Activated CD8-positive, alpha-beta memory T cell treated with anti-CD3 and anti-CD28 coated beads, Interleukin-2, amount 50 U/mL, for 4 hours (primary cell): ENCODE results near the gene MRPL14.

Source experiments
- DNase-seq: peaks from one replicate; pipeline ENCODE4 v3.0.0-alpha.2; 2020

The MRPL14 gene

DNA sequence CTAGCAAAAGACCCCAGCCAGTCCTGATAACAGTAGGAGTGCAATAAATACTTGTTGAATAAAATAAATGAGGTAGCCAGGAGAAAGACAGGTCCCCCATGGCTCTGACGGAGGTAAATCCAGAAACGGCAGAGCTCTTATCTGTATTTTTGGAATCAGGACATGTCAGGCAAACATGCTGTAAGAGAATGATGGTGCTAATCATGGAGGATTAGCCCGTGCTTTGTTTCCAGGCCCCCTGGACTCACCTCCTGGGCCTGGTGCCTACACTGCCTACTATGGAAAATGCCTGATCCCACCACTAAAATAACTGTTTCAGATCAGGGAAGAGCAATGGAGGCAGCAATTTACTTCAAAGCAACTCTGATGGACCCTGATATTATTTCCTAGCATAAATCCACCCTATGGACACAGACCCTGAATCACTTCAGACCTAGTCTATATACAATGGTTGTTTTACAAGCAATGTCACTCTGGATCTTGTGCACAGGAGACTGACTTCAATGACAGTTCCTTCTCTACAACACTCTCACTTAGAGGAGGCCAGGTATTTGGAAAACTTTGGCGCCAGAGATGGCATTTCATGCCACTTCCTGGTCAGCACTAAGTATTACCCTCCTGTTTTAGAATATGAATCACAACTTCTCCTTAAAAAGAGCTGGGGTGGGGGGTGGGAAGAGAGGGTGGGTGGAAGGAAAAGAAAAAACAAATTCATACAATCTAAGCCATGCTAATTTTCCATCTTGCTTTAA lies 6.4 kb downstream of the MRPL14 start:
- DNase-seq = no peak

DNA sequence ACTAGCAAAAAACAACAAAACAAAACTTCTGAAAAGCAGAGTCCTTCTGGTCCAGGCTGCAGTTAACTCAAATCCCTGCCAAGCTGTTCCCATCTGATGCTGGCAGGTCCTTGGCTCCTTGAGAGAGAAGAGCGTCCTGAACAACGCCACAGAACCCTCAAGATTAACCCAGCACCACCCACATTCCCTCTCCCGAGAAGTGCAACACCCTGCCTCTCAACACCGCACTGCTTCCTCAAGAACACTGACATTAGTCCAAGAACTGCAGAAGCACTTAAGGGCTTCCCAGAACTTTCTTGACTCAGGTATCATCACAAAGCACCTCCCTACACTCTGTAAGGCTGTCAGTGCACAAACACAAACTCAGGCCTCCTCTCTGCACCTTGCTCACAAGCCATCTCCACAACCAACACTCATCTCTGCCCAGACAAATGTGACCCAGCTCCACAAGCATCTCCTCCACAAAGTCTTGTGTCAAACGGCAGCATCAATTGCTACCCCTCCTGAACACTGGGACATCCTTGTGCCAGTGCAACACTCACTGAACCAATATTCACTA lies 7.5 kb downstream of the MRPL14 start:
- DNase-seq = no peak

DNA sequence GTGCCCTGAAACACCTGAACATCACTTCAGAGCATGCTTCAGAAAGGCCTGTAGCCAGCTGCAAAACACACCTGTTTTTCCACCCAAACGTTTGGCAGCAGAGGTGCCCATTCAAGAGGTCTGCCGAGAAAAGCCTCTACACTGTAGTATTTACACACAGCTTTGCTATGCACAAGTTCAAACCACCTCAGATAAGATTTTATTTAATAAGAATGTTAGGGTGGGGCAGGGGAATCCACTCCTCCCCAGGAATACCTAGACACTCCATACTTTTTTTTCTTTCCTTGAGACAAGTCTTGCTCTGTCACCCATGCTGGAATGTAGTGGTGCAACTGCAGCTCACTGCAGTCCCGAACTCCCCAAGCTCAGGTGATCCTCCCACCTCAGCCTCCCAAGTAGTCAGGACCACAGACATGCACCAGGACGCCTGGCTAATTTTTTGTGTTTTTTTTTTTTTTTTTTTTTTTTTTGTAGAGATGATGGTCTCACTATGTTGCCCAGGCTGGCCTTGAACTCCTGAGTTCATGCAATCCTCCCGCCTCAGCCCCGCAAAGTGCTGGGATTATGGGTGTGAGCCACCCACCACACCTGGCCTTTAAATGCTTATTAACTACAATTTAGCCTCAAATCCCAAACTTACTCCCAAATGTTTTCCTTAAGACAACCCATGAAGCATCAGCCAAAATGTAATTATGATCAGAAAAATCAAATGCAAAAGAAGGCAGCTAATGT lies 9.7 kb downstream of the MRPL14 start:
- no peak for DNase-seq

- no peak for DNase-seq
These were observed 10.4 kb downstream of the MRPL14 start for GRCh38 chr6:44116641-44117382.

GRCh38 chr6:44115866-44116265 lies 11.4 kb downstream of the MRPL14 start:
- DNase-seq = no peak

- no peak for DNase-seq
These were observed 13.8 kb downstream of the MRPL14 start for GRCh38 chr6:44113414-44113813.

- DNase-seq = no peak
These were observed 15.5 kb downstream of the MRPL14 start for GRCh38 chr6:44111434-44112417.

DNA sequence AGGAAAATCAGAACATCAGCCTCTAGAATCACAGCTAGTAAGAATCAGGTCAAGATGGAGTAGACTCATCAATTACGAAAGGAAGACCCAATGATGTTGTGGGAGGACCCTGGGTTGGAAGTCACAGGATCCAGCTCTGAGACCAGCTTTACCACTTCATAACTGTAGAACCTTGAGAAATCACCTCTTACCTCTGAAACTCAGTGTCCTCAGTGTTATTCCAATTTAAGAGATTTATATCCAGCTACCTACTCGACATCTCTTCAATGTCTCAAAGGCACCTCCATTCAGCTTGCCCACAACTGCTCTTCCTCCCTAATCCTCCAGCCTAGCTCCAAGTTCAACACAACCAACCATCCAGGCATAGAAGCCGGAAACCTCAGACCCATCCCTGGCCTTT lies 16.3 kb downstream of the MRPL14 start:
- DNase-seq = no peak

DNA sequence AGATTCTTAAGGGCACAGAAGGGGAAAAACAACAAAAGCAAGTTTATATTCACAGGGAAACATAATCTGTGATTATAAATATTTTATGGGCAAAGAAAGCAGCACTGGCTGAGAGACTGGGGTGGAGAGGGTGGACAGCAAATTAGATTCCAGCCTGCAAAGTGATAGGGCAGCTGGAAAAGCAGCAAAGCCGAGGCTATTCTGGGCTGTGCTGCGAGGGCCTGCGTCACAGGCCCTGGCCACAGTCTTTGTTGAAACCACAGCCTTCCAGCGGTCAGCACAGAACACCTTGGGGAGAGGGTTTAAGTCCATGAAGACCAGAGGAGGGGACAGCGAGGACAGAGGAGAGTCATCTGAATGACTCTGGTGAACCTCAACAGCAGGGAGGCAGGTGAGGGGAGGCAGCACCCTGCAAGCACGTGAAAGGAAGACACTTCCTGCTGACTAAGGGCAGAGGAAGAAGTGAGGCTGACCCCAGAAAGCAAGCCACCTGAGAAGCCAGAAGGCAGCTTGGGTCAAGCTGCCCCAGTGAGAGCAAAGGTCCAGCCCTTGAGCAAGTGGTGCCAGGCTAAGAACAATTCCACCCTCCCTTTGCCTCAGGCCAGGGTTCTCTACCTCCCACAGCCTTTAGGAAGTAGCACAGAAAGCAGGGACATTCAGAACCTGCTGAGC lies 17.1 kb downstream of the MRPL14 start:
- no peak for DNase-seq

DNA sequence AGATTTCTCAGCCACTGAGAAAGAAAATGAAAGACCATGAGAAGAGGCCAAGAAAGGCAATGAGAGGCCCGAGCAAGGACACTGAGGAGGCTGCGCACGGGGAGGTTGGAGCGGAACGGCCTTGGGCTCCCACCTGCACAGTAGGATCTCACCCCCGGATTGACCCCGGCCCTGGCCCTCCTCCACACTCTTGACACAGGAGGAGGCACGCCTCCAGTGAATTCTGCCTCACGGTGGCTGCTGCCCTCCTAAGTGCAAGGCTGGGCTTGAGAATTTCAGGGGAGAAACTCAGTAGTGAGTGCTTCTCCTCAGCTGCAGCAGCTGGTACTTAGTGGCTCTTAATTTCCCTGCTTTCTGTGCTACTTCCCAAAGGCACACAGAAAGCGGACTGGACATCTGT lies 18.0 kb downstream of the MRPL14 start:
- DNase-seq = no peak

- no peak for DNase-seq
These were observed 18.8 kb downstream of the MRPL14 start for GRCh38 chr6:44108471-44108870.

GRCh38 chr6:44107017-44107416 lies 20.2 kb downstream of the MRPL14 start:
- DNase-seq = no peak

- DNase-seq = no peak
These were observed 21.1 kb downstream of the MRPL14 start for GRCh38 chr6:44105993-44106740.

GRCh38 chr6:44105146-44105545 lies 22.1 kb downstream of the MRPL14 start:
- DNase-seq = no peak

- DNase-seq = no peak
These were observed 22.7 kb downstream of the MRPL14 start for GRCh38 chr6:44104481-44105021.

- no peak for DNase-seq
These were observed 24.7 kb downstream of the MRPL14 start for GRCh38 chr6:44102527-44102926.

- DNase-seq = no peak
These were observed 25.4 kb downstream of the MRPL14 start for GRCh38 chr6:44101832-44102231.

GRCh38 chr6:44100088-44100550 lies 27.1 kb downstream of the MRPL14 start:
- no peak for DNase-seq

GRCh38 chr6:44099192-44099591 lies 28.1 kb downstream of the MRPL14 start:
- DNase-seq = no peak

DNA sequence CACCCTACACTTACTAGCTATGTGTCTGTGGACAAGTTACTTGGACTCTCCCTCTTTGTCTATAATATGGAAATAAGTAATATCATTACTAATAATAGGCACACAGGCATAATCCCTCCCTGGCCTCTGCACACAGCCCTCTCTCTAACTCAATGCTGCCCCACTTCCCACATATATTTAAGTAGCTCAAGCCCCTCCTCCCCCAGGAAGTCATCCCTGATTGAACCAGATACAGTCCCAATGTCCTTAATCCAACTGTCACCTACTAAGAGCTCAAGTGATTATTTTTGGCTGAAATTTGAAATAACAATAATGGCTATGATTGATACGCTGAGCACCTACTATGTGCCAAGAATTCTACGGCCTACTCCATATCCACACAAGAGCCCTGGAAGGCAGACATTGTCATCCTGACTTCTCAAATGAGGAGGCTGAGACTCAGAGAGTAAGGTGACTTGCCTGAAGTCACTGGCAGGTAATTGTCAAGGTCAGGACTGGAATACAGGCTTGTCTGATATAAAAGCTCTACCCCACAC lies 29.4 kb downstream of the MRPL14 start:
- no peak for DNase-seq
